Breast epithelium (tissue), 4 donors: ENCODE data around the gene CERT1. TPM values are rescaled to one million over a fixed set of nuclear protein-coding genes. Genes with fewer than 3 reads are reported as not detected.

Experiments
- DNase-seq, 2 donors: peaks; one replicate each; pipeline ENCODE4 v3.0.0-alpha.2; 2019; ENCODE audit warnings: low spot score in 2 of 2
- H3K27ac ChIP-seq, 2 donors: fragments of 200-600 bp; sonication (generic) in 1 of 2; one replicate each; pipeline ENCODE4 v1.5.1; 2016 to 2019; ENCODE audit warnings: mild to moderate bottlenecking in 1 of 2
- H3K27me3 ChIP-seq, 2 donors: fragments of 200-600 bp; sonication (generic) in 1 of 2; one replicate each; pipeline versions ENCODE4 v1.5.1 to v1.6.0; 2017 to 2019; ENCODE audit warnings: control low read depth in 1 of 2, mild to moderate bottlenecking in 1 of 2
- H3K36me3 ChIP-seq: fragments of 200-600 bp; one replicate; pipeline ENCODE4 v1.5.1; 2019
- H3K4me1 ChIP-seq, 2 donors: fragments of 200-600 bp; sonication (generic); one replicate each; pipeline ENCODE4 v1.5.1; 2016 to 2019; ENCODE audit warnings: control low read depth in 1 of 2
- H3K4me3 ChIP-seq, 3 donors: fragments of 200-600 bp; sonication (generic); 1 replicate in 2 of 3; 2 replicates in 1 of 3; pipeline ENCODE4 v1.5.1; 2016 to 2019; ENCODE audit warnings: mild to moderate bottlenecking in 3 of 3, moderate library complexity in 2 of 3
- H3K9me3 ChIP-seq, 2 donors: fragments of 200-600 bp; sonication (generic) in 1 of 2; one replicate each; pipeline ENCODE4 v1.5.1; 2016 to 2019; ENCODE audit warnings: control low read depth in 1 of 2
- CTCF ChIP-seq, 3 donors: fragments of 450-650 bp; IDR thresholded peaks; one replicate each; pipeline ENCODE4 v1.5.1; 2016 to 2017; ENCODE audit warnings: antibody characterized with exemption in 3 of 3, mild to moderate bottlenecking in 3 of 3, moderate library complexity in 3 of 3
- POLR2A ChIP-seq: fragments of 450-650 bp; IDR thresholded peaks from one replicate; pipeline ENCODE4 v1.6.1; 2016; ENCODE audit warnings: antibody characterized with exemption, mild to moderate bottlenecking, moderate library complexity
- POLR2AphosphoS5 ChIP-seq, 3 donors: sonication (generic); formaldehyde crosslinking; IDR thresholded peaks; one replicate each; pipeline ENCODE4 v1.6.1; 2017; ENCODE audit warnings: antibody characterized with exemption in 3 of 3
- intact Hi-C: fragments of 100-400 bp; cut with DNase I; formaldehyde crosslinking; loops from one replicate; pipeline ENCODE4 v1.15.1; 2023; ENCODE audit warnings: low total_unique reads
- total RNA-seq, 3 donors: library from RNA; depleted of rRNA; stranded (reverse); fragments of >200 nt; gene quantifications; one replicate each; pipeline ENCODE4 v1.1.0, GENCODE V29; 2016

CERT1 gene
- total RNA-seq, 3 donors from 2014 or later, result 37.7 to 84.0 (median 42.1) TPM

GRCh38 chr5:75358117-75358516, 153.3 kb downstream of the CERT1 start:
- intact Hi-C loops, result no loop called here

GRCh38 chr5:75356719-75357118, 154.7 kb downstream of the CERT1 start:
- Histone ChIP-seq H3K27me3 (no peaks in the 10 kb centered on the region), H3K27ac (no peak overlapping the region), H3K9me3 (no peaks in the 10 kb centered on the region), H3K4me1 (no peaks in the 10 kb centered on the region), H3K36me3 (peaks cover 6% of the 10 kb centered on the region), H3K4me3 (no peak overlapping the region)
- intact Hi-C loops, result no loop called here
- TF ChIP-seq POLR2AphosphoS5 (IDR thresholded peaks at IDR 0.05) (no peak), CTCF (IDR thresholded peaks at IDR 0.05) (no peak), POLR2A (no peak)
- DNase-seq, result no peak

More at GRCh38 chr5:75358117-75358516, 153.3 kb downstream of the CERT1 start:
- H3K27me3 ChIP-seq, result no peaks in the 10 kb centered on the region
- H3K4me1 ChIP-seq, result no peaks in the 10 kb centered on the region
- no peak for DNase-seq
- H3K9me3 ChIP-seq, result no peaks in the 10 kb centered on the region
- H3K4me3 ChIP-seq, result no peak overlapping the region
- peaks cover 6% of the 10 kb centered on the region for H3K36me3 ChIP-seq
- TF ChIP-seq POLR2A, result no peak
- no peak for TF ChIP-seq CTCF (IDR thresholded peaks at IDR 0.05)
- no peak for TF ChIP-seq POLR2AphosphoS5 (IDR thresholded peaks at IDR 0.05)
- H3K27ac ChIP-seq, result no peak overlapping the region

- no peak overlapping the region for H3K4me3 ChIP-seq
- no peaks in the 10 kb centered on the region for H3K27me3 ChIP-seq
- no peak for DNase-seq
- no peak overlapping the region for H3K27ac ChIP-seq
- peaks cover 5% of the 10 kb centered on the region for H3K36me3 ChIP-seq
- no peaks in the 10 kb centered on the region for H3K4me1 ChIP-seq
- H3K9me3 ChIP-seq, result no peaks in the 10 kb centered on the region
- no peak for TF ChIP-seq POLR2A
- TF ChIP-seq POLR2AphosphoS5 (IDR thresholded peaks at IDR 0.05), result no peak
- TF ChIP-seq CTCF (IDR thresholded peaks at IDR 0.05), result no peak
- intact Hi-C loops, result no loop called here
These were observed 156.2 kb downstream of the CERT1 start for GRCh38 chr5:75355236-75355635.

- no peaks in the 10 kb centered on the region for H3K4me1 ChIP-seq
- TF ChIP-seq CTCF (IDR thresholded peaks at IDR 0.05) (no peak), POLR2AphosphoS5 (IDR thresholded peaks at IDR 0.05) (no peak), POLR2A (no peak)
- DNase-seq, result no peak
- H3K9me3 ChIP-seq, result no peaks in the 10 kb centered on the region
- H3K27me3 ChIP-seq, result no peaks in the 10 kb centered on the region
- H3K27ac ChIP-seq, result no peak overlapping the region
- H3K4me3 ChIP-seq, result no peak overlapping the region
- no peaks in the 10 kb centered on the region for H3K36me3 ChIP-seq
- intact Hi-C loops, result no loop called here
These were observed 160.1 kb downstream of the CERT1 start for GRCh38 chr5:75351139-75351926.

- Histone ChIP-seq H3K36me3 (no peaks in the 10 kb centered on the region), H3K27ac (no peak overlapping the region), H3K4me3 (no peak overlapping the region), H3K9me3 (no peaks in the 10 kb centered on the region), H3K4me1 (no peaks in the 10 kb centered on the region), H3K27me3 (no peaks in the 10 kb centered on the region)
- TF ChIP-seq POLR2A (no peak), CTCF (IDR thresholded peaks at IDR 0.05) (no peak), POLR2AphosphoS5 (IDR thresholded peaks at IDR 0.05) (no peak)
- DNase-seq, result no peak
- intact Hi-C loops, result no loop called here
These were observed 161.8 kb downstream of the CERT1 start for GRCh38 chr5:75349663-75350062.
